ENCODE data around the gene RELT.

Gene RELT

DNA sequence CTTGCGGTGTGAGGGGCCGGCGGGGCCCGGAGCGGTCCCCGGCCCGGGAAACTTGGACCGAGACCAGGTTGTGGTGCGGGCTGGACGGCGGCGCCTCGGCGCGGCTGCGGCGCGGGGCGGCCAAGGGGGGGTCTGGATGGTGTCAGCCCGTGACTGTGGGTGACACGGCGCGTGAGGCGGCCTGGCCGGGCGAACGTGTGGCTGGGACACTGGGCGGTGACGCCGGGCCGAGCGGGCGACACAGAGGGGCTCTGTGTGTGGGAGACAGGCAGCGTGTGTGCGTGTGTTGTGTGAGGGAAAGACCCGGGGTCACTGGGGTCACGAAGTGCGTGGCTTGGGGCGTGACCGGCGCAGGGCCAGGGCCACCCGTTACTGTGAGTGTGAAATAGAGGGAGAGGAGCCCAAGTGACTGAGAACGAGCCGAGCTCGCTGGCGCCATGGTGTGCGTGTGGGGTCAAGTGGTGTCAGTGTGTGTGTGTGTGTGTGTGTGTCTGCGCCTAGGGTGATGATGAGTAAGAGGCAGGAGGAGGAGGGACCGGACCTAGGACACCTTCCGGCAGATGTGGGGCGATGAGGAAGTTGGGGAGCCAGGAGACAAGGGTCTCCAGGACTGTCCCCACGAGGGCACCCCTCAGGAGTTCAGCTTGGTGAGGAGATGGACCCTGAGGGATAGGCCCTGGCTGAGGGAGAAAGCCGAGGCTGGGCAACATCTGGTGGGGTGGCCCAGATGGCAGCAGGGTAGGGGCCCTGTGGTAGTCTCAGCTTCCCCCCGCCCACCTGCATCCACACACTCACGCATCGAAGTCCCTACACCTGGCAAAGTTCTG is 817 bp downstream of the RELT start:
- DNase-seq (ENCODE audit: low spot score) = peak; percentile 58

DNA sequence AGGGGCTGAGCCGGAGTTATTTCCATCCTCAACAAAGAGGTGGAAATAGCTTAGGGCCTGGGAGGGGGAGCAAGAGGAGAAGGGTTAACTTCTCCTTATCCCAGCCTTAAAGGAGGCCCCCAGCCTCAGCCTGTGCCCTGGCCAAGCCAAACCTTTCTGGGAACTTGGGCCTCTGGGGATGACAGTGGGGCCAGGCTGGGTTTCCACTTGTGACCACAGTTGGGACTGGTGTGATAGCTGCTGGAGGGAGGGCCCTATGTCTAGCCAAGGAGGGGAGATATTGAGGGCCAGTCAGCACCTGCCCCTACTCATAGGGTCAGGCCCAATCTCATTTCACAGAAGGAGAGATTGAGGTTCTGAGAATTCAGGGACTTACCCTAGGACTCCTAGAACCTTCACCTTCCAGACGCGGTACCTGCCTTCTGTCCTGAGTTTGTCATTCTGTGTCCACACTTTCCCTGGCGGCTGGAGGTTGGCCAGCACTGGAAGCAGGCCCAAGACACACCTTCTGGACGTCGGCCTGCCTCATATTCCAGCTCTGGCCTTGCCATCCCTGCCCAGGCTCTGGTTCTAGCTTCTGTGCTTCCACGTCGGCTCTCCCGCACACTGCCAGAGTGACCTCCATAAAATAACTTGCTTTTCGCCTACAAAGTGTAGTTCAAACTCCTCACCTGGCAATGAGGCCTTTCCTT is 3.1 kb downstream of the RELT start:
- no peak for DNase-seq (ENCODE audit: low spot score)

DNA sequence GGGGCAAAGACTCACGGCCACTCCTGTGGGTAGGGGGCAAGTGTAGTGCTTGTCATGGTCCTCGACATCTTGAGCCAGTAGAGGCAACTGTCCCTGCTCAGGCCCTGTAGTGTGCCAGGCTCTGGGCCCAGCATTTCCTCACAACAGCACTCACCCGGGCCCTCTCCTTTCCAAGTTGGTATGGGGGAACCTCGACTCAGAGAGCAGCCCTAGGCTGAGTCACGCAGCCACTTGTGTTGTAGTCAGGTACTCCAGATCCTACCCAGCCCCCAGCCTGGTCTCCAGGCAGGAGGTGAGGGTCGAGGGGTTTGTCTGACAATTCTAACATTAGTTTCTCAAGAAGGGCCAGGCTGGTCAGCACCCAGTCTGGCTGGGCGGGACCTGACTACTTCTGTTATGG is 4.1 kb downstream of the RELT start:
- no peak for DNase-seq (ENCODE audit: low spot score)

GRCh38 chr11:73380897-73381410 is 4.8 kb downstream of the RELT start:
- no peak for DNase-seq (ENCODE audit: low spot score)

- DNase-seq (ENCODE audit: low spot score) = no peak
These were observed 5.4 kb downstream of the RELT start for GRCh38 chr11:73381589-73381988.

- DNase-seq (ENCODE audit: low spot score) = no peak
These were observed 6.0 kb downstream of the RELT start for GRCh38 chr11:73382183-73382582.

DNA sequence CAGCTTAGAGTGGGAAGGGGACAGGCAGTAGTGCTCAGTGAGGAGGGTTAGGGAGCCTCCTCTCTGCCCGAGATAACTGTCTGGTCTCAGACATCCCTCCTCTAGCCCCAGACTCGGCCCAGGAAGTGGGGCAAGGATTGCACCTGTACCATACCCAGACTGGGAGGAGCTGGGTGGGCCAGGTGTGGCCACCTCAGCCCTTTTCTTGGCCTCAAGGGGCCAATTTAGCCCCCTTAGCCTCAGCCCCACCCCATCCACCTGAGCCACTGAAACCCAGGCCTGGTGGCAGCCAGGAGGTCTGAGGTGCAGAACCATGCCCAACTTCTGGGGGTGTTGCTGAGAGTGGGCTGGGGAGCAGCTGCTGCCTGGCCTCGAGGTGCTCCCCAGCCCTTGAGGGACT is 6.5 kb downstream of the RELT start:
- DNase-seq (ENCODE audit: low spot score) = no peak

GRCh38 chr11:73383249-73384124 is 7.3 kb downstream of the RELT start:
- DNase-seq (ENCODE audit: low spot score) = peak; percentile 92

DNA sequence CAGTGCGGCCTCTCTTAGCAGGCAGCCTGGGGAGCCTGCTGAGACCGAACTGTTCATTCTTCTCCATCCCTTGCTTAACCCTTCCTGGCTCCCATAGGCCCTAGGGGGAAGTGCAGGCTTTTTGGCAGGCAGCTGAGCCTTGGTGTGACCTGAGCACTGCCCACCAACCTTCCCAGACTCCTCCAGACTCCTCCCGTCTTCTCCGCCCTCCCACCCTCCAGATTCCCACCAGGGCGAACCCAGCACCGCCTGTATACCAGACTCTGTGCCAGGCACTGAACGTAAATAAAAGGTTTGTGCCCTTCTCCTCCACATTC is 7.9 kb downstream of the RELT start:
- DNase-seq (ENCODE audit: low spot score) = no peak

DNA sequence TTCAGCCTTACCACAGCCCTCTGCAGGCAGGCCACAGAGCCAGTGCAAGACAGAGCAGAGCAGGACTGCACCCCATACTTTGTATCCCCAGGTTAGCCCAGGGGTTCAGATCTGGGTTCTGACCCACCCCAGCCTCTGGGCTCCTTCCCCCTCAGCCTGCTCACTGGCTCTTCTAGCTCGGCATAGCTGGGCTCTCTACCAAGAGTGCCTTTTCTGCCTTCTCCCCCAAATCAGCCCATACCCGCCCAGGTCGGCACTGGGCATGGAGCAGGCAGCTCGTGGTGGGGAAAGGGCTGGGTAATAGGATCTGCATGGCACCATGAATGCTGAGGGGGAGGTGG is 8.3 kb downstream of the RELT start:
- no peak for DNase-seq (ENCODE audit: low spot score)

GRCh38 chr11:73384872-73385689 is 8.9 kb downstream of the RELT start:
- peak; percentile 68 for DNase-seq (ENCODE audit: low spot score)

DNA sequence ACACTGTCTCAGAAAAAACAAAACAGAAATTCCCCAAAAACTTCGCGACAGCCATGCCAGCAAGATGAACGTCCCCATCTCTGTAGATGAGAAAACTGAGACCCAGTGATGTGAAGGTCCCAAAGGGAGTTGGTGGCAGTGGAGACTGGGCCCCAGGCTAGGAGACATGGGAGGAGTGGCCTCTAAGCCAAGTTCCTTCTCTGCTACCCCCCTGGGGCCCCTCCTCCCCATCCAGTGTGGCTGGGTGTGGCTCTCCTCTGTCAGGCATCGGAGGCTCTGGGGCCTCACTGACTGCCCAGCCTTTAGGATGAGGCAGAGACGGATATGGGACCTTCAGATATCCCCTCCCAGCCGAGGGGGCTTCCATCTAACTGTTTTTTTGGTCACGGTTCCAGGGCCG is 9.8 kb downstream of the RELT start:
- DNase-seq (ENCODE audit: low spot score) = no peak

- no peak for DNase-seq (ENCODE audit: low spot score)
These were observed 10.3 kb downstream of the RELT start for GRCh38 chr11:73386546-73386945.

DNA sequence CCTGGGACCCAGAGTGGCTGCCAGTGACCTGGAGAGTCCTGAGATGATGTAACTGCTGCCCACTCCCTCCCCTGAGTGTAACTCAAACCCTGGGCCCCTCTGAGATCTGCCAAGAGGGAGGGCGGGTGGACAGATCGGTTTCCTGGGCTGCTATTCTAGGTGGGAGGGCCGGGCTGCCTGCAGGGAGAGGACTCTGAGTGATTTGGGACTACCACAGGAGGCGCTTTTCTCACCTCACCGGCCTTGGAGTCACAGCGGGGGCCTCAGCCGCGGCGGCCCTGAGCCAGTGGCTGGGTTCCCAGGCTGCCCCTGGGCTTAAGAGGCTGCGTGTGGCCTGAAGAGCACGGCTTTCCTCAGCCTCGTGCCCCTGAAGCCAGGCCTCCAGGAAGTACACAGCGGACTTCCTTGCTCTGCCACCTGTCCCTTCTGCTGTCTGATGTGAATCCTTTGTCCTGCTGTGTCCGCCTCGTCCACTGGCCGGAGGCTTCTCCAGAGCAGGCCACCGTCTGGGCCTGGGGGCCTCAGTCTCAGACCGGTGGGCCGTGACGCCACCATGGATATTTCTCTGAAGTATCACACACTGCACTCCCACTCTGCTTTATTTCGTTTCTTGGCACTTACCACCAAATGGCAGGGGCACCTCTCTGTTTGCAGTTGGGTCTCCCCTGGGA is 11.5 kb downstream of the RELT start:
- DNase-seq (ENCODE audit: low spot score) = no peak

DNA sequence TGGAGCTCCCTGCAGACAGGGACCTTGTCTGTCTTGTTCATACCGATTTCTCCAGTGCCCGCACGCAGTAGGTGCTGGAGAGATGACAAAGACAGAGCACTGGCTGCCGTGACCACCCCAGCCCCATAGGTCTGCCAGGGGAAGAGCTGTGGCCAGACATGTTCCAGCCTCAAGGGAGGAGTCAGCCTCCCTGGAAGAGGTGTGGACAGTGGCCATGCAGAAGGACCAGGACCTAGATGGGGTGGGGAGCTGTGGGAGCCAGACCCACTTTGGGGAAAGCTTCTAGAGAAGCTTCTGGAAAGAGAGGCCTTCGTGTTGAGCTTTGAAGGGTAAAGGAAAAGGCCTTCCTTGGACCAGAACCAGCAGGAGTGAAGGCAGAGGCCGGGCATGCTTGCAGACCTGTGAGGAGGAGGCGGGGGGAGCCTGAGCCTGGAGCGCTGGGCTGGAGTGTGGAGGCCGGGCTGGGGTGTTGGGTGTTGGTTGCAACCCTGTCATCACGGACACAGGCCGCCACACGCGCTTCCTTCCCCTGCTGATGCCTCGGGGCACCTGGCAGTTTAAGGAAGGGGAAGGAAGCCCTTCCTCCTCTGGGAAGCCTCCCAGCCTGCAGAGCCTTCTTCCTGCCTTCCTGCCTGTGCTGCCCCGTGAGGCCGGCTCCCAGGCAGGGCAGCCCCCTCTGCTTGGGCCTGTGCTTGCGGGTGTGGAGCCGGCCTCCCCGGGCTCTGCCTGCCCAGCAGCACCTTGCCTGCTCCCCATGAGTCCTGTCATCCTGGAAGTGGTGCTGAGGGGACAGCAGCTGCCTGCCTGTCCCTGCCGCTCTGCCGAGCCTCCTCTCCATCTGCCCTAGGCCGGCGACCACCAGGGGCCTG is 12.3 kb downstream of the RELT start:
- no peak for DNase-seq (ENCODE audit: low spot score)

DNA sequence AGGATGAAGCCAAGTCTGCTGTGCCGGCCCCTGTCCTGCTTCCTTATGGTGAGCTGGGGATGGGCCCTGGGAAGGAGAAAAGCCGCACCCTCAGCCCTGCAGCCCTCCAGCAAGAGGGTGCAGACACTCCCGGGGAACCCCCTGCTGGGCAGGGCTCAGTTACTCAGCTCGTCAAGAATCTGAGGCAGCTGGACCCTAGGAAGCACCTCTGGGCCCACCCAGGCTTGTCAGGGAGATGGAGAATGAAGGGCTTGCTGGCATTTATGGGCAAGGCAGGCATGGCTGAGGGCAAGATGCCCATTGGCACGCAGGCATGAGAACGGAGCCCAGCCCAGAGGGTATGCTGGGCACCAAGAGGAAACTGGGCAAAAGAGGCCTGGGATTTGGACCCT is 12.9 kb downstream of the RELT start:
- no peak for DNase-seq (ENCODE audit: low spot score)

- no peak for DNase-seq (ENCODE audit: low spot score)
These were observed 13.7 kb downstream of the RELT start for GRCh38 chr11:73389916-73390315.

- no peak for DNase-seq (ENCODE audit: low spot score)
These were observed 14.7 kb downstream of the RELT start for GRCh38 chr11:73390601-73391565.

GRCh38 chr11:73391665-73392064 is 15.5 kb downstream of the RELT start:
- DNase-seq (ENCODE audit: low spot score) = no peak

All from pons (tissue), 1 donor.